ENCODE data around the gene KANK2. TPM values are rescaled to one million over a fixed set of nuclear protein-coding genes. Genes with fewer than 3 reads are reported as not detected.

Gene KANK2
- total and polyA plus RNA-seq, 2 of the 13 experiments (the other 11 are each of a cell fraction or from before 2014, with no cell fraction given) = 5.7 to 12.9 TPM

GRCh38 chr19:11130824-11131455, 66.4 kb downstream of the KANK2 start (continued):
- TF ChIP-seq PAXIP1 (CRISPR knock-in tag; conservative IDR thresholded peaks at IDR 0.05) (peak; percentile 80), TFDP1 (CRISPR knock-in tag; IDR thresholded peaks at IDR 0.05; ENCODE audit: borderline replicate concordance) (no peak; the same call in 1 of the 2 replicates), ZNF720 (CRISPR knock-in tag; IDR thresholded peaks at IDR 0.05) (no peak), ZNF276 (CRISPR knock-in tag; IDR thresholded peaks at IDR 0.05; ENCODE audit: low read depth) (no peak), ZNF879 (CRISPR knock-in tag; IDR thresholded peaks at IDR 0.05) (no peak), ZNF773 (CRISPR knock-in tag; IDR thresholded peaks at IDR 0.05; ENCODE audit: borderline replicate concordance) (no peak), ZMAT3 (CRISPR knock-in tag; conservative IDR thresholded peaks at IDR 0.05) (no peak), KAT2B (IDR thresholded peaks at IDR 0.05; ENCODE audit: borderline replicate concordance, low read depth, low read length) (no peak), ZBTB33 (CRISPR knock-in tag; IDR thresholded peaks at IDR 0.05) (peak; percentile 80), ZNF292 (CRISPR knock-in tag; IDR thresholded peaks at IDR 0.05; ENCODE audit: borderline replicate concordance, low read depth) (no peak), PCBP1 (IDR thresholded peaks at IDR 0.05; ENCODE audit: borderline replicate concordance, low read depth, low read length) (no peak), SNAI1 (CRISPR knock-in tag; IDR thresholded peaks at IDR 0.05; ENCODE audit: borderline replicate concordance) (no peak), ZNF451 (CRISPR knock-in tag; IDR thresholded peaks at IDR 0.05) (0 out of 2 replicates have a peak, but pooled peaks have one; percentile 73), ARID2 (CRISPR knock-in tag; IDR thresholded peaks at IDR 0.05; ENCODE audit: borderline replicate concordance) (0 out of 2 replicates have a peak, but pooled peaks have one; percentile 11), ZBTB44 (CRISPR knock-in tag; IDR thresholded peaks at IDR 0.05) (no peak), SNAPC2 (CRISPR knock-in tag; IDR thresholded peaks at IDR 0.05) (no peak), ZSCAN21 (CRISPR knock-in tag; IDR thresholded peaks at IDR 0.05; ENCODE audit: borderline replicate concordance) (no peak; the same call in 1 of the 2 replicates)

All from HepG2 (cell line).